ENCODE results near the gene LCOR.

LCOR gene

GRCh38 chr10:97037365-97038361 lies 205.6 kb downstream of the LCOR start:
- peak; percentile 73 for DNase-seq

DNA sequence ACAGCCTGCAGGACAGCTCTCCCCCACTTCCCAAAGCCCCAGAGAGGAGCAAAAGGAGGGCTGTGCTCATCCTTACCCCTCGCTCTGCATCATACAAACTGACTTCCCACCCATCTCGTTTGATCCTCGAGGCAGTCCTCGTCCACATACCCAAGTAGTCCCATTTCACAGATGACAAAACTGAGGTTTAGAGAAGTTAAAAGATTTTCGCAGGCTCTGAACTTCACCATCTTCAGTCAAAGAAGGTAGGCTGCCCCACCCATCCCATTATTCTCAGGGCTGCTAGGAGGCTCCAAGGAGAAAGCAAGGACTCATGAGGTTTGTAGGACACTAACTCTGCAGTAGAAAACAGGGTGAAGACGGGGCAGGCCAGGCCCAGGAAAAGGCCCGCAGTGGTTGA lies 206.6 kb downstream of the LCOR start:
- no peak for DNase-seq

DNA sequence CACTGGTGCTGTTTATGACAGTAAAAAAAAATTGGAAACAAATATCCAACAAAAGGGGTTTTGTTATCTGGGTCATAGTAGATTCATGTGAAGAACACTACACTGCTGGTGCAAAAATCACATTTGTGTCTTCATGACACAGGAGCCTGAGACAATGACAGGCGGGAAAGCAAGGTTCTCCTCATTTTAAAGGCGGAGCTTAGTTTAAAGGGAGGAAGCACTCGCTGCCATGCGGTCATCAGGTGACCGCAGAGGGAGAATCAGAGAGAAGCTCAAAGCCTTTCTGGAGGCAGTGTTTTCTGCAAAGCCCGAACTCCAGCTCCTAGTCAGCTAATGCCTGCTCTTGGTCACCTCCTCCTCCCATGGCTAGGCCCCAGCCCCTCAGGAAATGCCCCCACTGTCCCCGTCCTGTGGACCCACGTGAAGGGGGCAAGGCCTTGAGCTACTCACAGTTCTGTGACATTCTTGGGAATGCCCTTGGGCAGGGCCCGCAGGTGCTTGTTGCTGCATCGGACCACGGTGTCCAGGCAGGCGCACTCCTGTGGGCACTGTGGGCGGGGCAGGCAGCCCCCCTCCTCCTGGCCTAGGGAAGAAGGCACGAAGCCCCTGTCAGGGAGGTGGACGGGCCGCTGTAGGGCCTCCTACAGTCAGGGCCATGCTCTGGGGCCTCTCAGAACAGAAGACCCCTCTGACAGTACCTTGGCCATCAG lies 207.6 kb downstream of the LCOR start:
- DNase-seq, result no peak

- DNase-seq, result no peak
These were observed 208.1 kb downstream of the LCOR start for GRCh38 chr10:97040248-97040584.

- no peak for DNase-seq
These were observed 208.6 kb downstream of the LCOR start for GRCh38 chr10:97040706-97041105.

- no peak for DNase-seq
These were observed 210.0 kb downstream of the LCOR start for GRCh38 chr10:97042081-97042480.

DNA sequence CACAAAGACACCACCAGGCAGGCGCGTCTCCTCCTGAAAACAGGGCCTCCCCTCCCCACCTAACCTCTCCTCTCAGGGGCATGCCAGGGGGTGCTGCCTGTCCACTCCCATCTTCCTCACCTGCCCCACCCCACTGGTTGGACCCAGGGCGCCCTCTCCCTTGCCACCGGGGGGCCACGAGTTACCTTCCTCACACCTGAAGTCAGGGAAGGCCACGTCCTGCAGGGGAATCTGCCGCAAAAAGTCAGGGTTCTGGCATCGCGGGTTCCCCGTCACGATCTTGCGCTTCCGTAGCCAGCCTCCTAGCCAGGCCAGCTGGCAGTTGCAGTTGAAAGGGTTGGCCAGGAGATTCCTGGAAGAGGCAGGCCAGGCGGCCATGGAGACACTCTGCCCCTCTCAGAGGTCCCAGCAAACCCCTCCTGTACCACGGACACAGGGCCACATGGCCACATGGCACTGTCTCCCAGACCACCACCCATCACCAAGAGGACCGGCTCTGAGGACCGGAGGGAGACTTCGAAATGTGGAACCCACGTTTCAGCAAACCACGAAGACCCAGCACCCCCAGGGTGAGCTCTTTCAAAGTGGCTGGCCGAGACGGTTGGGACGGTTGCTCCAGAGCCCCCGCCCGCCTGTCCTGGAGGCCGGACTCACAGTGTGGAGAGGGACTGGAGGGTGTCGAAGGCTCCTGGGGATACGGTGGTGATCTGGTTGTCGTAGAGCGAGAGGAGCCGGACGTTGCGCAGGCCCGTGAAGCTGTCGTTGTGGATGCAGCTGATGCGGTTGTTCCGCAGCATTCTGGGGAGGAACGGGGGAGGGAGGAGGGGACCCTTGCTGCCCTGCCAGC lies 210.8 kb downstream of the LCOR start:
- DNase-seq, result no peak

- DNase-seq, result no peak
These were observed 211.4 kb downstream of the LCOR start for GRCh38 chr10:97043563-97043855.
